ENCODE measurements around the gene SLC18A3.

DNA sequence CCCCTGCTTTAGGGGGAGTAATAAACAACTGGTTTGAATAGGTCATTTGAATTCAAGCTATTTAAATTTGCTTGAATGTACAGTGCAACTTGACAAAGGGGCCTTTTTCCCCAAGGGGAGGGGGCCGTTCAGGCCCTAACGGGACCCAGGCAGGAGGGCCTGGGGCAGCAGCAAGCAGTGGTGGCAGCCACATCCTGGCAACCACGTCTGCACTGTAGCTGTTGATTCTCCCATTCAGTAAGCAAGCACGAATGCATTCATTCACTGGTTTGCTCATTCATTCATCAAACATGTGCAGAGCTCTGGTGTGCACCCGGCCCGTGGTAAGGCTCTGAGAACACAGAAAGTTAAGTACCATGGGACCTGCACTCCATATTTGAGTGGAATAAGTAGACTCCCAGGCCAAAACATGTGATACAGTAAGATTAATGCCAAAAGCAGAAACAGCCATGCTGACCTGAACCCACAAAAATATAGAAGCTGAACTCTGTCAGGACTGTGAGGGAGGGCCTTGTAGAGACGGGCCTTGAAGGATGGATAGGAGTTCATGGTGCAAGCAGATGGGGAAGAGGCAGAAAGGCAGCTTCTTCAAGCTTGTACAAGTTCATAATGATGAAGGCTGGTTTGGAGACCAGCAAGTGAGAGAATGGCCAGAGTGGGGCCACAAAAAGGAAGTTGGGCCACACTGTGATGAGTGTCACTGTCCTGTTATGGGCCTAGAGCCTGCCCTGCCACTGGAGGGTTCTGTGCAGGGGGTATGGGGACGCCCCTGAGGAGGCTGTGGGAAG lies 40.0 kb downstream of the SLC18A3 start:
- TF ChIP-seq, protein P1, sequence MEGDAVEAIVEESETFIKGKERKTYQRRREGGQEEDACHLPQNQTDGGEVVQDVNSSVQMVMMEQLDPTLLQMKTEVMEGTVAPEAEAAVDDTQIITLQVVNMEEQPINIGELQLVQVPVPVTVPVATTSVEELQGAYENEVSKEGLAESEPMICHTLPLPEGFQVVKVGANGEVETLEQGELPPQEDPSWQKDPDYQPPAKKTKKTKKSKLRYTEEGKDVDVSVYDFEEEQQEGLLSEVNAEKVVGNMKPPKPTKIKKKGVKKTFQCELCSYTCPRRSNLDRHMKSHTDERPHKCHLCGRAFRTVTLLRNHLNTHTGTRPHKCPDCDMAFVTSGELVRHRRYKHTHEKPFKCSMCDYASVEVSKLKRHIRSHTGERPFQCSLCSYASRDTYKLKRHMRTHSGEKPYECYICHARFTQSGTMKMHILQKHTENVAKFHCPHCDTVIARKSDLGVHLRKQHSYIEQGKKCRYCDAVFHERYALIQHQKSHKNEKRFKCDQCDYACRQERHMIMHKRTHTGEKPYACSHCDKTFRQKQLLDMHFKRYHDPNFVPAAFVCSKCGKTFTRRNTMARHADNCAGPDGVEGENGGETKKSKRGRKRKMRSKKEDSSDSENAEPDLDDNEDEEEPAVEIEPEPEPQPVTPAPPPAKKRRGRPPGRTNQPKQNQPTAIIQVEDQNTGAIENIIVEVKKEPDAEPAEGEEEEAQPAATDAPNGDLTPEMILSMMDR (conservative IDR thresholded peaks at IDR 0.05 in 1 of 2, IDR thresholded peaks at IDR 0.05 in 1 of 2; ENCODE audit: extremely low read depth in 1 of 2, insufficient read depth in 1 of 2, low read depth in 1 of 2, low read length in 2 of 2) = no peak
- TF ChIP-seq EZH2 (IDR thresholded peaks at IDR 0.05; ENCODE audit: borderline replicate concordance, low read length) = no peak

Data from mammary epithelial cell (primary cell).